GM12878 (cell line): ENCODE data around the gene ACOT13. TPM values are rescaled to one million over a fixed set of nuclear protein-coding genes. Genes with fewer than 3 reads are reported as not detected.

Source experiments
- ATAC-seq: fragments of 200-7000 bp; cut with Tn5 transposase; 3 replicates; pipeline ENCODE4 v1.9.1; 2020; ENCODE audit warnings: mild to moderate bottlenecking, moderate library complexity
- BruUV-seq: library from RNA; stranded (reverse); fragments of 400-500 nt; replicated peaks from 2 replicates; lab custom pipeline; 2021; lab: Mats Ljungman, UMichigan
- CTCF ChIA-PET: fragments of 300-600 bp; sonication (Branson Sonifier 250); formaldehyde crosslinking; extraction: SDS; loops from one replicate; lab custom pipeline; 2021; ENCODE audit warnings: inconsistent platforms; lab: Yijun Ruan, JAX
- POLR2A ChIA-PET: fragments of 350-600 bp; formaldehyde crosslinking; extraction: SDS; loops from one replicate; lab custom pipeline; 2021; ENCODE audit warnings: inconsistent platforms; lab: Charles Lee
- RAD21 ChIA-PET: fragments of 300-600 bp; sonication (Branson Sonifier 250); formaldehyde crosslinking; loops from one replicate; lab custom pipeline; 2023; ENCODE audit warnings: antibody characterized with exemption; ENCODE audit not compliant: unreplicated experiment; lab: Charles Lee
- SMC1A ChIA-PET: fragments of 300-600 bp; sonication (Branson Sonifier 250); formaldehyde crosslinking; loops from one replicate; lab custom pipeline; 2023; ENCODE audit not compliant: unreplicated experiment, uncharacterized antibody; lab: Charles Lee
- DNase-seq: peaks from one replicate; pipeline ENCODE4 v3.0.0-alpha.2; 2011; ENCODE audit warnings: low read depth, low spot score
- FAIRE-seq: peaks from 3 replicates; lab custom pipeline; 2011; peaks lifted over from hg19 to GRCh38; lab: Jason Lieb, UNC
- H2AFZ ChIP-seq: 2 replicates; pipeline ENCODE4 v1.6.0; 2011; ENCODE audit warnings: low read depth, low read length, control low read depth; ENCODE audit not compliant: control insufficient read depth
- H3K27ac ChIP-seq: 2 replicates; pipeline ENCODE4 v1.5.1; 2011; ENCODE audit warnings: control low read depth; ENCODE audit not compliant: control insufficient read depth, insufficient read depth
- H3K27me3 ChIP-seq, 2 experiments: replicated peaks in 1 of 2; 2 replicates each; pipeline versions ENCODE4 v1.6.0 to v1.6.1; 2011; ENCODE audit warnings: low read length in 1 of 2; ENCODE audit not compliant: control insufficient read depth in 2 of 2, insufficient read depth in 2 of 2
- H3K36me3 ChIP-seq, 2 experiments: 2 replicates each; pipeline ENCODE4 v1.5.1; 2011; ENCODE audit warnings: low read length in 1 of 2; ENCODE audit not compliant: control insufficient read depth in 2 of 2, insufficient read depth in 2 of 2
- H3K4me1 ChIP-seq: 2 replicates; pipeline ENCODE4 v1.6.1; 2011; ENCODE audit warnings: mild to moderate bottlenecking, low read length, moderate library complexity, mixed read lengths; ENCODE audit not compliant: control insufficient read depth, insufficient read depth
- H3K4me2 ChIP-seq: 2 replicates; pipeline ENCODE4 v1.6.0; 2011; ENCODE audit warnings: control low read depth; ENCODE audit not compliant: control insufficient read depth, insufficient read depth
- H3K4me3 ChIP-seq: fragments of 200-600 bp; sonication (generic); 2 replicates; pipeline ENCODE4 v1.5.1; 2016
- H3K79me2 ChIP-seq: 2 replicates; pipeline ENCODE4 v1.6.0; 2011; ENCODE audit warnings: low read length; ENCODE audit not compliant: control insufficient read depth, insufficient read depth
- H3K9ac ChIP-seq: 2 replicates; pipeline ENCODE4 v1.8.0; 2011; ENCODE audit warnings: low read length, control low read depth, mixed read lengths; ENCODE audit not compliant: control insufficient read depth, insufficient read depth
- H3K9me3 ChIP-seq: replicated peaks from 3 replicates; pipeline ENCODE4 v1.5.1; 2011; ENCODE audit warnings: mild to moderate bottlenecking, low read length; ENCODE audit not compliant: control insufficient read depth, insufficient read depth
- H4K20me1 ChIP-seq: 2 replicates; pipeline ENCODE4 v1.6.0; 2011; ENCODE audit not compliant: control insufficient read depth, insufficient read depth
- CHD4 ChIP-seq: fragments of 200-600 bp; sonication (generic); IDR thresholded peaks from 2 replicates; pipeline ENCODE4 v1.6.1; 2016; ENCODE audit warnings: mild to moderate bottlenecking
- DPF2 ChIP-seq: fragments of 450-650 bp; IDR thresholded peaks from 2 replicates; pipeline ENCODE4 v1.6.1; 2017; ENCODE audit warnings: mild to moderate bottlenecking
- E2F4 ChIP-seq: IDR thresholded peaks from 2 replicates; pipeline ENCODE4 v1.6.1; 2012; ENCODE audit warnings: low read depth, low read length, improper control_type of control experiment
- EGR1 ChIP-seq, 2 experiments: IDR thresholded peaks; 1 replicate in 1 of 2; 2 replicates in 1 of 2; pipeline ENCODE4 v1.6.1; 2011 to 2012; ENCODE audit warnings: low read depth in 2 of 2, low read length in 2 of 2, borderline replicate concordance in 1 of 2, mild to moderate bottlenecking in 1 of 2, moderate library complexity in 1 of 2
- ESRRA ChIP-seq: IDR thresholded peaks from 2 replicates; pipeline ENCODE4 v1.6.1; 2012; ENCODE audit warnings: mild to moderate bottlenecking, low read length, improper control_type of control experiment
- NRF1 ChIP-seq: conservative IDR thresholded peaks from 2 replicates; pipeline ENCODE4 v1.6.1; 2011; ENCODE audit warnings: mild to moderate bottlenecking, low read depth, low read length, improper control_type of control experiment
- SMAD1 ChIP-seq: fragments of 450-650 bp; IDR thresholded peaks from 2 replicates; pipeline ENCODE4 v1.6.1; 2018; ENCODE audit warnings: mild to moderate bottlenecking, low read depth; ENCODE audit not compliant: partially characterized antibody
- SPI1 ChIP-seq: IDR thresholded peaks from 2 replicates; pipeline ENCODE4 v1.6.1; 2011; ENCODE audit warnings: low read depth, mild to moderate bottlenecking, low read length, moderate library complexity, borderline replicate concordance; ENCODE audit not compliant: insufficient read depth
- ZBTB4 ChIP-seq: fragments of 450-650 bp; formaldehyde crosslinking; IDR thresholded peaks from 2 replicates; pipeline ENCODE4 v1.4.0; 2022; ENCODE audit warnings: mild to moderate bottlenecking, moderate library complexity
- WGBS: methylation state at CpG from one replicate; pipeline ENCODE4 v1.1.6; 2016; ENCODE audit warnings: low lambda C conversion rate; ENCODE audit not compliant: insufficient replicate concordance, insufficient coverage; ENCODE audit errors: missing lambda C conversion rate; 5-methylcytosine and 5-hydroxymethylcytosine counted together
- in situ Hi-C: fragments of 300-500 bp; cut with MboI; formaldehyde crosslinking; loops from 9 replicates; pipeline ENCODE4 v1.14.3; 2018; ENCODE audit warnings: mixed read lengths
- intact Hi-C: fragments of 100-400 bp; cut with micrococcal nuclease; formaldehyde crosslinking; loops from one replicate; pipeline ENCODE4 v1.14.2; 2022; ENCODE audit not compliant: unreplicated experiment
- polyA plus RNA-seq, 11 experiments: library from polyadenylated mRNA; depleted of rRNA in 4 of 11; unstranded in 6 of 11; stranded (reverse) in 5 of 11; fragments of >200 nt; fragmentation: Nextera tagmentation in 4 of 11; fragmentation: Illumina TruSeq in 1 of 11; extraction: Ambion mirVana in 4 of 11; extraction: Trizol in 1 of 11; gene quantifications; 1 replicate in 1 of 11; 2 replicates in 10 of 11; pipeline versions ENCODE4 v1.2.1 to v1.2.3, GENCODE V29; 2011 to 2016; ENCODE audit warnings: inconsistent platforms in 2 of 11, missing spikeins in 2 of 11, low read depth in 1 of 11
- total RNA-seq, 4 experiments: library from RNA; depleted of rRNA in 3 of 4; stranded (reverse); fragments of >200 nt in 3 of 4; fragmentation: Illumina TruSeq in 1 of 4; extraction: Trizol in 1 of 4; gene quantifications; 2 replicates each; pipeline versions ENCODE4 v1.2.1 to v1.2.3, GENCODE V29; 2013 to 2021
- TF ChIP-seq, protein P1 (sequence below): fragments of 150-350 bp; IDR thresholded peaks from 2 replicates; pipeline ENCODE4 v1.6.1; 2016; ENCODE audit warnings: low read depth, low read length

The ACOT13 gene
- total and polyA plus RNA-seq, 10 of the 15 experiments (the other 5 are each of a cell fraction or from before 2014, with no cell fraction given) = 6.0 to 60.6 (median 36.6) TPM

GRCh38 chr6:24686946-24687345, 20.1 kb downstream of the ACOT13 start:
- intact Hi-C loops (no loop called here), in situ Hi-C loops (no loop called here)
- no peak for DNase-seq
- ATAC-seq = no peak
- Histone ChIP-seq H3K4me3 (no peak overlapping the region), H2AFZ (no peak overlapping the region), H3K9me3 (no peaks in the 10 kb centered on the region), H3K27me3 (no peaks in the 10 kb centered on the region), H3K79me2 (no peaks in the 10 kb centered on the region), H3K4me1 (no peaks in the 10 kb centered on the region), H3K27ac (no peak overlapping the region), H3K9ac (no peak overlapping the region), H3K4me2 (no peak overlapping the region), H4K20me1 (no peaks in the 10 kb centered on the region), H3K36me3 (no peaks in the 10 kb centered on the region; a peak in 1 of 4 replicates)
- TF ChIP-seq, protein P1, sequence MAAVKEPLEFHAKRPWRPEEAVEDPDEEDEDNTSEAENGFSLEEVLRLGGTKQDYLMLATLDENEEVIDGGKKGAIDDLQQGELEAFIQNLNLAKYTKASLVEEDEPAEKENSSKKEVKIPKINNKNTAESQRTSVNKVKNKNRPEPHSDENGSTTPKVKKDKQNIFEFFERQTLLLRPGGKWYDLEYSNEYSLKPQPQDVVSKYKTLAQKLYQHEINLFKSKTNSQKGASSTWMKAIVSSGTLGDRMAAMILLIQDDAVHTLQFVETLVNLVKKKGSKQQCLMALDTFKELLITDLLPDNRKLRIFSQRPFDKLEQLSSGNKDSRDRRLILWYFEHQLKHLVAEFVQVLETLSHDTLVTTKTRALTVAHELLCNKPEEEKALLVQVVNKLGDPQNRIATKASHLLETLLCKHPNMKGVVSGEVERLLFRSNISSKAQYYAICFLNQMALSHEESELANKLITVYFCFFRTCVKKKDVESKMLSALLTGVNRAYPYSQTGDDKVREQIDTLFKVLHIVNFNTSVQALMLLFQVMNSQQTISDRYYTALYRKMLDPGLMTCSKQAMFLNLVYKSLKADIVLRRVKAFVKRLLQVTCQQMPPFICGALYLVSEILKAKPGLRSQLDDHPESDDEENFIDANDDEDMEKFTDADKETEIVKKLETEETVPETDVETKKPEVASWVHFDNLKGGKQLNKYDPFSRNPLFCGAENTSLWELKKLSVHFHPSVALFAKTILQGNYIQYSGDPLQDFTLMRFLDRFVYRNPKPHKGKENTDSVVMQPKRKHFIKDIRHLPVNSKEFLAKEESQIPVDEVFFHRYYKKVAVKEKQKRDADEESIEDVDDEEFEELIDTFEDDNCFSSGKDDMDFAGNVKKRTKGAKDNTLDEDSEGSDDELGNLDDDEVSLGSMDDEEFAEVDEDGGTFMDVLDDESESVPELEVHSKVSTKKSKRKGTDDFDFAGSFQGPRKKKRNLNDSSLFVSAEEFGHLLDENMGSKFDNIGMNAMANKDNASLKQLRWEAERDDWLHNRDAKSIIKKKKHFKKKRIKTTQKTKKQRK = no peak
- TF ChIP-seq CHD4 (no peak), NRF1 (no peak), SPI1 (no peak), ZBTB4 (CRISPR knock-in tag) (no peak), ESRRA (no peak), EGR1 (IDR thresholded peaks at IDR 0.05; ENCODE audit: borderline replicate concordance in 1 of 2, low read depth in 2 of 2, low read length in 2 of 2) (no peak), E2F4 (no peak), DPF2 (no peak), SMAD1 (no peak)
- WGBS = 100% methylated on average over 4 of the region's 4 CpGs
- ChIA-PET SMC1A (no interaction called here), RAD21 (interaction anchor here (0.6 kb wide), 1 partner anchor 372 kb away, joined by 4 read pairs; no protein-coding TSS in a partner anchor), CTCF (no interaction called here), POLR2A (no interaction called here)
- FAIRE-seq = no peak
- no TSS peak for BruUV-seq
